Gastroesophageal sphincter (tissue), 4 donors: Measurements from ENCODE around the gene ABCA1. TPM values are rescaled to one million over a fixed set of nuclear protein-coding genes. Genes with fewer than 3 reads are reported as not detected.

Experiments used
- ATAC-seq: fragments of 150-250 bp; one replicate; pipeline ENCODE4 v1.9.1; 2016; ENCODE audit warnings: mild to moderate bottlenecking, moderate library complexity
- H3K27ac ChIP-seq, 4 donors: fragments of 200-600 bp; sonication (generic) in 3 of 4; 1 replicate in 3 of 4; 2 replicates in 1 of 4; pipeline ENCODE4 v1.5.1; 2016 to 2019
- H3K27me3 ChIP-seq: fragments of 200-600 bp; sonication (generic); one replicate; pipeline ENCODE4 v1.5.1; 2019
- H3K36me3 ChIP-seq, 2 donors: fragments of 200-600 bp; sonication (generic); one replicate each; pipeline ENCODE4 v1.5.1; 2019; ENCODE audit warnings: control low read depth in 1 of 2
- H3K4me1 ChIP-seq, 3 donors: fragments of 200-600 bp; sonication (generic); 1 replicate in 2 of 3; 2 replicates in 1 of 3; pipeline ENCODE4 v1.5.1; 2016 to 2019; ENCODE audit warnings: control low read depth in 2 of 3
- H3K4me3 ChIP-seq, 2 donors: fragments of 200-600 bp; sonication (generic); one replicate each; pipeline ENCODE4 v1.5.1; 2019; ENCODE audit warnings: mild to moderate bottlenecking in 1 of 2, moderate library complexity in 1 of 2
- H3K9me3 ChIP-seq, 3 donors: fragments of 200-600 bp; sonication (generic); one replicate each; pipeline ENCODE4 v1.5.1; 2017 to 2019; ENCODE audit warnings: control low read depth in 2 of 3
- CTCF ChIP-seq, 4 experiments: fragments of 200-600 bp in 2 of 4; fragments of 450-650 bp in 2 of 4; sonication (generic) in 1 of 4; IDR thresholded peaks; one replicate each; pipeline ENCODE4 v1.5.1; 2017 to 2019; ENCODE audit warnings: antibody characterized with exemption in 4 of 4, mild to moderate bottlenecking in 2 of 4, moderate library complexity in 2 of 4
- EP300 ChIP-seq: sonication (generic); formaldehyde crosslinking; IDR thresholded peaks from one replicate; pipeline ENCODE4 v1.6.1; 2017; ENCODE audit warnings: antibody characterized with exemption, mild to moderate bottlenecking
- POLR2A ChIP-seq, 2 donors: fragments of 450-650 bp; IDR thresholded peaks; one replicate each; pipeline ENCODE4 v1.6.1; 2017; ENCODE audit warnings: antibody characterized with exemption in 2 of 2, mild to moderate bottlenecking in 2 of 2, moderate library complexity in 1 of 2
- POLR2AphosphoS5 ChIP-seq: sonication (generic); formaldehyde crosslinking; IDR thresholded peaks from one replicate; pipeline ENCODE4 v1.6.1; 2017; ENCODE audit warnings: antibody characterized with exemption
- WGBS, 2 donors: methylation state at CpG; one replicate each; pipeline ENCODE4 v1.1.5; 2018; ENCODE audit warnings: low coverage in 1 of 2; 5-methylcytosine and 5-hydroxymethylcytosine counted together
- total RNA-seq, 4 donors: library from RNA; depleted of rRNA; stranded (reverse); fragments of >200 nt; gene quantifications; one replicate each; pipeline ENCODE4 v1.1.0, GENCODE V29; 2016

The ABCA1 gene
- total RNA-seq, 4 donors from 2014 or later: 46.2 to 91.5 (median 64.9) TPM

GRCh38 chr9:104851546-104851920 lies 76.4 kb downstream of the ABCA1 start:
- H3K36me3 ChIP-seq: peaks cover 5 to 57% of the 10 kb centered on the region in 2 donors
- no peaks in the 10 kb centered on the region for H3K27me3 ChIP-seq
- H3K9me3 ChIP-seq: no peaks in the 10 kb centered on the region
- no peak overlapping the region for H3K4me3 ChIP-seq
- TF ChIP-seq EP300 (no peak), POLR2AphosphoS5 (no peak), POLR2A (IDR thresholded peaks at IDR 0.05) (no peak), CTCF (IDR thresholded peaks at IDR 0.05) (no peak)
- ATAC-seq: no peak
- H3K27ac ChIP-seq: no peak overlapping the region
- WGBS, 2 donors: 73 to 79% methylated on average over 1 to 2 of the region's 3 CpGs
- peaks cover 0 to 44% (median 0%) of the 10 kb centered on the region in 3 donors for H3K4me1 ChIP-seq

- WGBS, 2 donors: 79 to 86% methylated on average over 4 to 6 of the region's 6 CpGs
- peak; percentile 45 for ATAC-seq
- Histone ChIP-seq H3K4me3 (no peak overlapping the region), H3K4me1 (peaks cover 0 to 38% (median 0%) of the 10 kb centered on the region in 3 donors), H3K36me3 (peaks cover 5 to 57% of the 10 kb centered on the region in 2 donors), H3K27me3 (no peaks in the 10 kb centered on the region), H3K9me3 (no peaks in the 10 kb centered on the region), H3K27ac (no peak overlapping the region)
- no peak for TF ChIP-seq CTCF (IDR thresholded peaks at IDR 0.05)
- no peak for TF ChIP-seq POLR2A (IDR thresholded peaks at IDR 0.05)
- peak; percentile 30 for TF ChIP-seq POLR2AphosphoS5
Observed at GRCh38 chr9:104850786-104851545, 77.0 kb downstream of the ABCA1 start.

- Histone ChIP-seq H3K36me3 (peaks cover 1 to 57% of the 10 kb centered on the region in 2 donors), H3K4me1 (peaks cover 0 to 19% (median 0%) of the 10 kb centered on the region in 3 donors), H3K27ac (no peak overlapping the region), H3K9me3 (no peaks in the 10 kb centered on the region), H3K4me3 (no peak overlapping the region), H3K27me3 (no peaks in the 10 kb centered on the region)
- TF ChIP-seq POLR2A (IDR thresholded peaks at IDR 0.05): no peak
- TF ChIP-seq EP300: no peak
- no peak for ATAC-seq
Observed at GRCh38 chr9:104849023-104849422, 78.9 kb downstream of the ABCA1 start.

GRCh38 chr9:104844710-104845109 lies 83.2 kb downstream of the ABCA1 start:
- Histone ChIP-seq H3K4me3 (no peak overlapping the region), H3K9me3 (no peaks in the 10 kb centered on the region), H3K36me3 (peaks cover 0 to 78% of the 10 kb centered on the region in 2 donors), H3K4me1 (peaks cover 0 to 9% (median 0%) of the 10 kb centered on the region in 3 donors), H3K27ac (no peak overlapping the region), H3K27me3 (no peaks in the 10 kb centered on the region)
- TF ChIP-seq EP300: no peak
- TF ChIP-seq CTCF (IDR thresholded peaks at IDR 0.05): no peak
- 59 to 70% methylated on average over 3 of the region's 3 CpGs for WGBS, 2 donors
- no peak for ATAC-seq

GRCh38 chr9:104843644-104844240 lies 84.2 kb downstream of the ABCA1 start:
- peaks cover 0 to 9% (median 0%) of the 10 kb centered on the region in 3 donors for H3K4me1 ChIP-seq
- TF ChIP-seq POLR2AphosphoS5 (no peak), POLR2A (IDR thresholded peaks at IDR 0.05) (no peak), CTCF (IDR thresholded peaks at IDR 0.05) (no peak), EP300 (no peak)
- WGBS, 2 donors: 51 to 52% methylated on average over 3 to 4 of the region's 4 CpGs

More at GRCh38 chr9:104843644-104844240, 84.2 kb downstream of the ABCA1 start:
- Histone ChIP-seq H3K36me3 (peaks cover 0 to 86% of the 10 kb centered on the region in 2 donors), H3K27ac (no peak overlapping the region), H3K9me3 (no peaks in the 10 kb centered on the region), H3K4me3 (no peak overlapping the region), H3K27me3 (no peaks in the 10 kb centered on the region)
- ATAC-seq: no peak
